HK-2 (cell line): Measurements from ENCODE around the gene CAMK2D.

Experiments
- DNase-seq: peaks from one replicate; pipeline ENCODE4 v3.0.0-alpha.2; 2018; ENCODE audit not compliant: unreplicated experiment

Gene CAMK2D

GRCh38 chr4:113682730-113683537 lies 78.6 kb downstream of the CAMK2D start:
- DNase-seq = no peak

GRCh38 chr4:113678641-113679040 lies 82.9 kb downstream of the CAMK2D start:
- no peak for DNase-seq

- DNase-seq = no peak
These were observed 84.2 kb downstream of the CAMK2D start for GRCh38 chr4:113677325-113677724.

- DNase-seq = no peak
These were observed 85.5 kb downstream of the CAMK2D start for GRCh38 chr4:113675731-113676697.

- DNase-seq = no peak
These were observed 86.8 kb downstream of the CAMK2D start for GRCh38 chr4:113674733-113675132.

- DNase-seq = no peak
These were observed 87.3 kb downstream of the CAMK2D start for GRCh38 chr4:113674251-113674650.

GRCh38 chr4:113673450-113673849 lies 88.1 kb downstream of the CAMK2D start:
- DNase-seq = peak; percentile 17

GRCh38 chr4:113666386-113667114 lies 95.0 kb downstream of the CAMK2D start:
- DNase-seq = no peak

- DNase-seq = no peak
These were observed 96.5 kb downstream of the CAMK2D start for GRCh38 chr4:113665036-113665435.

GRCh38 chr4:113662581-113662980 lies 99.0 kb downstream of the CAMK2D start:
- no peak for DNase-seq

GRCh38 chr4:113659127-113659526 lies 102.4 kb downstream of the CAMK2D start:
- DNase-seq = no peak

- DNase-seq = no peak
These were observed 103.8 kb downstream of the CAMK2D start for GRCh38 chr4:113657586-113658233.

GRCh38 chr4:113653871-113654270 lies 107.7 kb downstream of the CAMK2D start:
- DNase-seq = no peak

- DNase-seq = no peak
These were observed 115.1 kb downstream of the CAMK2D start for GRCh38 chr4:113646442-113646822.

- DNase-seq = no peak
These were observed 115.6 kb downstream of the CAMK2D start for GRCh38 chr4:113645771-113646441.

GRCh38 chr4:113645288-113645687 lies 116.2 kb downstream of the CAMK2D start:
- DNase-seq = no peak

- no peak for DNase-seq
These were observed 117.1 kb downstream of the CAMK2D start for GRCh38 chr4:113644398-113644797.

- DNase-seq = no peak
These were observed 118.0 kb downstream of the CAMK2D start for GRCh38 chr4:113643505-113643904.

GRCh38 chr4:113641025-113641431 lies 120.5 kb downstream of the CAMK2D start:
- no peak for DNase-seq

- DNase-seq = no peak
These were observed 122.2 kb downstream of the CAMK2D start for GRCh38 chr4:113639326-113639725.

GRCh38 chr4:113638562-113638832 lies 123.0 kb downstream of the CAMK2D start:
- DNase-seq = no peak
